KOPT-K1 (cell line): ENCODE measurements around the gene ZNF511.
A peak's percentile ranks its signal among the peaks of the same experiment; 100 is the strongest.

Source experiments
- H3K27ac ChIP-seq: fragments of 200-600 bp; sonication (generic); 2 replicates; pipeline ENCODE4 v1.5.1; 2016; ENCODE audit warnings: antibody characterized with exemption, mild to moderate bottlenecking, low read depth, low read length; ENCODE audit not compliant: poor library complexity, severe bottlenecking
- H3K36me3 ChIP-seq: fragments of 200-600 bp; sonication (generic); 2 replicates; pipeline ENCODE4 v1.5.1; 2017; ENCODE audit warnings: antibody characterized with exemption, mild to moderate bottlenecking, low read length, moderate library complexity; ENCODE audit not compliant: insufficient read depth
- H3K9me3 ChIP-seq: fragments of 200-600 bp; sonication (generic); 2 replicates; pipeline ENCODE4 v1.5.1; 2017; ENCODE audit warnings: antibody characterized with exemption, low read length, mild to moderate bottlenecking; ENCODE audit not compliant: insufficient read depth, poor library complexity, severe bottlenecking

The ZNF511 gene

GRCh38 chr10:133353988-133354605 is 45.4 kb downstream of the ZNF511 start:
- Histone ChIP-seq H3K9me3 (no peaks in the 10 kb centered on the region), H3K27ac (no peak overlapping the region), H3K36me3 (no peaks in the 10 kb centered on the region)

GRCh38 chr10:133354672-133355240 is 46.0 kb downstream of the ZNF511 start:
- no peak overlapping the region for H3K27ac ChIP-seq
- H3K36me3 ChIP-seq, result no peaks in the 10 kb centered on the region

DNA sequence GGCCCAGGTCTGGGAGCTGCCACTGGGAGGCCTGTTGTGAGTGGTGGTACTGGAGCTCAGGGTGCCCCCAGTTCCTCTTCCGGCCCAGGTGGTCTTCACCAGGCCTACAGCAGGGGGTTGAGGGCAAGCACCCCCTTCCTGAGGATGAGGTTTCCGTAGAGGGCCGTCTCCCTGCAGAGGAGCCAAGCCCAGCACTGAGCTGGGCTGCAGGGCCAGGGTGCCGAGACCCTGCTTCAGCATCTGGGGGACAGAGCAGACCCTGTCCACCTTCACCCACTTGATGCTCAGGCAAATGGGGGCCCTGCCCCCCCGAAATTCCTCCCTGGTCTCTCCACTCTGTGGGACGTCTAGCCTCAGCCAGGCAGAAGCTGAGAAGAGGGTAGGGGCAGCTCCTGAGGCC is 46.6 kb downstream of the ZNF511 start:
- Histone ChIP-seq H3K27ac (no peak overlapping the region), H3K36me3 (no peaks in the 10 kb centered on the region), H3K9me3 (no peaks in the 10 kb centered on the region)

More at GRCh38 chr10:133354672-133355240, 46.0 kb downstream of the ZNF511 start:
- H3K9me3 ChIP-seq, result no peaks in the 10 kb centered on the region

DNA sequence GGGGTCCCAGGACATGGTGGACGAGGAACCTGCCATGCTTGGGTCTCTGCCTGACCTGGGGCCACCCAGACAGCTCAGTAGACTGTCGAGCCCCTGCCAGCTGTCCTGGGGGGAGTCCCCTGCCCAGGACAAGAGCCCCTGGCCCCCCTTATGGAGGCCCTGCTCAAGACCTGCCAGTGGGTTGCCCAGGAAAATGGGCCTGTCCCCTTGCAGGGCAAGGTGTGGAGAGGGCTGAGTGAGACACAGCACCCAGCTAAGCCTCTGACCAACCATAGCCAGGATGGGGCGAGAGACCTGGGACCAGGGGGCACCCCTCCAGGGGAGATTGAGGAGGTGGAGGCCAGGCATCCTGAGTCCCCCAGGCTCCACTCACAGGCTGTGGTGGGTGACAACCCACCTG is 47.3 kb downstream of the ZNF511 start:
- no peak overlapping the region for H3K27ac ChIP-seq
- H3K36me3 ChIP-seq, result no peaks in the 10 kb centered on the region
- no peaks in the 10 kb centered on the region for H3K9me3 ChIP-seq

DNA sequence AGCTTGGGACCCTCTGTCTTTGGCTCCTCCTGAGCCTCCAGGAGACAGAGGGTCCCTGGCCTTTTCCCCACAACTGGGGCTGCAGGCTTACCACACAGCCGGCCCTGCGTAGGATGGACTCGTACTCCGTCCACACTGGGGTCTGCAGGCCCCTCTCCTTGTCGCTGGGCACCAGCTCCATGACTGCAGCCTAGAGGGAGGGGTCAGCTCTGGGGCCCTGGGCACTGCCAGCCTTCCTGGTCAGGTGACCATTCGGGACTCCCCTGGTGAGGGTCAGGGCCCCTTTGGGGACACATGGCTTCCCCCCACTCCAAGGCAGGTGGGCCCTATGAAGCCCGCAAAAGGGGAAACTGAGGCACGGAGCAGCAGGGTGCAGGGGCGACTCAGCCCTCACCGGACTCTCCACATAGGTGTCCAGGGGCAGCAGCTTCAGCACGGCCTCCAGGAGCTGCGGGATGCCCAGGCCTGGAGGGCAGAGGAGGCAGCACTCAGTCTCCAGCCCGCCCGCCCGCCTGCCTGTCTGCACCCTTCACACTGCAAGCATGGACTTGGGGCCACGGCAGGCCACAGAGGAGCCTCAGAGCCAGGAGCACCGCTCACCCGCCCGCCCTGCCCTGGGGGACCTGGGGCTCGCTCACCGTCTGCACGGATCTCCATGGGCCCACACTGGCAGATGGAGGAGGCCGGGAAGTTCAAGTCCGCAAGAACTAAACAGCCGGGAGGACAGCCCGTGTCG is 48.0 kb downstream of the ZNF511 start:
- Histone ChIP-seq H3K9me3 (no peaks in the 10 kb centered on the region), H3K36me3 (peaks cover 2% of the 10 kb centered on the region; the same call in 1 of the 2 replicates), H3K27ac (no peak overlapping the region)

DNA sequence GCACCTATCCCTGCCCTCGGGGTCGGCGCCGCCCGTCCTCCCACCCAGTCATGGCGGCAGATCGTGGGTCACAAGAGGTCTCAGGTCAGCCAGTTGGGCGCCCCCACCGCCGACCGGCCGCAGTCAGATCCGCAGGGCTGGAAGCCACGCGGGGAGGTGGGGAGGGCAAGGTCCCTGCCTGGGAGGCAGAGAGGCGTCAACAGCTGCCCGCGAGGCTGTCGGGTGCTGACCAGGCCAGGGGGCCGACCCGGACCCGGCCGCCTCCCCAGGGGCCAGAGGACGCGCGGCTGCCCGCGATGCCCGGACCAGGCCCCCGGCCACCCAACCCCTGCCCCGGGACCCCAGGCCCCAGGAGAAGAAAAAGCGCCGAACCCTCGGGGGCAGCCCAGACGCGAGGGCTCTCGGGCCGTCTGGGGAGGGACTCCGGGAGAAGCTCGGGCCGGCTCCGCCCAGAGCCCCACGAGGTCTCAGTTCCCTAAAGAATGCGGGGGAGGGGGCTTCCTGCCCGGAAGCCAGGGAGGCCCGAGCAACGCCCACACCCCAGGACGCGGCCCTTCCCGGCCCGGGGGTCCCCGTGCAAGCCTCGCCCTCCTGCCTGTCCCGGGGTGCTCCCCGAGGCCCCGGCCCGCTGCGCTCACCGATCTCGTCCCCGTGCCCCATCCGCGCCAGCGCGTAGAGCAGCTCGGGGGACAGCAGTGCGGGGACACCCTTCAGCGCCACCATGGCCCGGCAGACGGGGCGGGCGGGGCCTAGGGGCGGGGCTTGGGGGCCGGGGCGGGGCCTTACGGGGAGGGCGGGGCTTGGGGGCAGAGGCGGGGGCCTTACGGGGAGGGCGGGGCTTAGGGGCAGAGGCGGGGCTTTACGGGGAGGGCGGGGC is 48.8 kb downstream of the ZNF511 start, which contains the start of gene FUOM:
Gene FUOM (minus strand): TSS at position 735 of the 877 bp plus-strand sequence. CDS start 12 bp downstream, at position 723.
- Histone ChIP-seq H3K36me3 (peaks cover 10% of the 10 kb centered on the region; the same call in 1 of the 2 replicates), H3K9me3 (no peaks in the 10 kb centered on the region), H3K27ac (peak within 1 kb of the TSS; percentile 55)

DNA sequence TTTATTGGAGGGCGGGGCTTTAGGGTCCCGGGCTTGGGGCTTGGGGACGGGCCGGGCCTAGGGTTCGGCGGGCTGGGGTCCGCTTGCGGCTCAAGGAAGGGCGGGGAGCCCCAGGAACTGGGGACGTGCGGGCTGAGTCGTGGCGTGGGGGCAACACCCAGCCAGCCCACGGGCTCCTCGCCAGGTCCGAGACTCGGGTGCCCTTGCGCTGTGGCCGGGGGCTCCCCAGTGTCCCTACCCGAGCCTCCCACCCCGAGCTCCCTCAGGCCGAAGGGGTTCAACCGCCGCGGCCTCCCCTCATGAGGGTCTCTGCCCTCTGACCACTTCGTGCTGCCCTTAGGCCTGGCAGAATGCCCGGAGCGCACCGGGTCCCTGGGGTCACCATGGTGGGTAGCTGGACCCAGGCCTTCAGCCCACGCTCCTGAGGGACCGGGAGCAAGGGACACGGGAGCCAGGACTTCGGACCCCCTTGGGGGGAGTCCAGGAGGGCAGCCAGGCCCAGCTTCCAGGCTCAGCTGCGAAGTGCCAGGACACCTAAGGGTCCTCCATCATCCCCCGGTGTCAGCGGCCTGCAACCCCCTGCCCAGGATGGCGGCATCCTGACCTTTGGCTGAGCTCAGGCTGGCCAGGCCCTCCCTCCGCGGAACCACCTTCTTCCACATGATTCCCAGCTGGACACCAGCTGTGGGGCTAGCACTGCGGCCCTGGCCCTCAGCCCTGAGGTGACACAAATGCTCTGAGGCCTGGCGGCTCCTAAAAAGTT is 49.6 kb downstream of the ZNF511 start:
- Histone ChIP-seq H3K27ac (no peak overlapping the region), H3K36me3 (peaks cover 17% of the 10 kb centered on the region; the same call in 1 of the 2 replicates), H3K9me3 (no peaks in the 10 kb centered on the region)

GRCh38 chr10:133358925-133359310 is 50.2 kb downstream of the ZNF511 start:
- H3K27ac ChIP-seq, result no peak overlapping the region

DNA sequence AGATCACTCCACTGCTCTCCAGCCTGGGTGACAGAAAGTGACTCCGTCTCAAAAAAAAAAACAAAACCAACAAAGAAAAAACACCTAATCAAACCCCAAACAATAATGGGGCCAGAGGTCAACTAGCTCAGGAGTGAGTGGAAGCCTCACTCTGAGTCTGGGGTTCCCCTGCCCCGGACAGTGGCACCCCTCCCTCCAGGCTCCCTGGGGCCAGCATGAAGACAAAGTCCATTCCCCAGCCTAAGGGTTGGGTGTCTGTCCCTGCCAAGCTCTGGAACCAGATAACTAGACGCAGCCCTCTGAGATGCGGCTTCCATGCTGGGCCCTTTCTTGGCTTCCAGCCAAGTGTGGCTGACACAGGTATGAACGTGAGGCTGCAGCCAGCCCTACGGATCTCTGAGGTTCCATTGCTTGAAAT is 50.8 kb downstream of the ZNF511 start:
- no peak overlapping the region for H3K27ac ChIP-seq
- peaks cover 22% of the 10 kb centered on the region; the same call in 1 of the 2 replicates for H3K36me3 ChIP-seq
- no peaks in the 10 kb centered on the region for H3K9me3 ChIP-seq

More at GRCh38 chr10:133358925-133359310, 50.2 kb downstream of the ZNF511 start:
- H3K9me3 ChIP-seq, result no peaks in the 10 kb centered on the region
- H3K36me3 ChIP-seq, result peaks cover 17% of the 10 kb centered on the region; the same call in 1 of the 2 replicates

DNA sequence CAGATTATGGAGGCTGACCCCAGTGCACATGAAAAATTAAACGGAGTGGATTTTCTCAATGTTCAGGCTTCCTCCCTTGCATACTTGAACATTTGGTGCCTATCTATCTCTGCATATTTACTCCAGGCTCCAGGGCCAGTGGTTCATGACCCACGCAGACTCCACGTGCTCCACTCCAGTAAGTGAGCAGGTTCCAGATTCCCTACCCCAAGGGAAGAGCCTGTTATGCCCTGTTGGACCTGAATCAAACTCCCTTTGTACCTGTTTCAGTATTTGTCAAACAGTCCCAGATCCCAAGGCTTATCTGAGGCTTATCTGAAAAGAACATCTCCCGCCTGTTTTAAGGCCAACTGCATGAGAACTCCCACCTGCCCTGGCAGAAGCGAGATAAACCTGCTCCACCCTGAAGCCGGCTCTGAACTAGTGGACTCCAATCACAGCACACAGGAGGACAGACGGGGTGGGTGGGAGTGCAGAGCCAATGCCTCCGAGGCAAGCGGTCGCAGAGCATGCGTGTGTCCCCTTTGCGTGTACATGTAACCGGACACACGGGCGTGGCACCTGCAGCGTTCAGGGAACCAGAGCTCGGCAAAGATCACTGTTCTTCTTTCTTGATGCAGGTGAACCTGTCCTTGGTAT is 51.4 kb downstream of the ZNF511 start:
- peaks cover 27% of the 10 kb centered on the region; the same call in 1 of the 2 replicates for H3K36me3 ChIP-seq
- H3K27ac ChIP-seq, result no peak overlapping the region
- no peaks in the 10 kb centered on the region for H3K9me3 ChIP-seq

- Histone ChIP-seq H3K9me3 (no peaks in the 10 kb centered on the region), H3K36me3 (peaks cover 38% of the 10 kb centered on the region; the same call in 1 of the 2 replicates), H3K27ac (no peak overlapping the region)
Measured at GRCh38 chr10:133361227-133361626, 52.5 kb downstream of the ZNF511 start.

DNA sequence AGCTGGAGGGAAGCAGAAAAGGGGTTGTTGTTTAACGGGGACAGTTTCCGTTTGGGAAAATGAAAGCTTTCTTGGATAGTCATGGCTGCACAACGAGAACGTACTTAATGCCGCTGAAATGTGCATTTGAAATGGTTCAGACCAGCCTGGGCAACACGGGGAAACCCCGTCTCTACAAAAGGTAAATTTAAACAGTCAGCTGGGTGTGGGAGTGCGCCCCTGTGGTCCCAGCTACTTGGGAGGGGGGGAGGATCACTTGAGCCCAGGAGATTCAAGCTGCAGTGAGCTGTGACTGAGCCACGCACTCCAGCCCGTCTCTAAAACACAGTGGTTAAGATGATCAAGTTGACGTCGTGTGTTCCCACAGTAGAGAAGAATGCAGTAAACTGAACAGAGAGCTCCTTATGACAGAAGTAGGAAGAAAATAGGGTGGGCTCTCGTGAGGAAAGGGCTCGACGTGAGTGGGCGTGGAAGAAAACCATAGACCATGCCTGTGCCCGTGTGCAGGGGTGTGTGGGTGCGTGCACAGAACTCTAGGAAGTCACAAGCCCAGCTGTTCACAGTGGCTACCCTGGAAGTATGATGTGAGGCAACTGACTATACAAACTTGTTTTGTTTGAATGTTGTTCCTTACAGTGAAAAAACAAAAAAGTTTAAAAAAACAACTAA is 53.2 kb downstream of the ZNF511 start:
- Histone ChIP-seq H3K27ac (no peak overlapping the region), H3K36me3 (peaks cover 45% of the 10 kb centered on the region; the same call in 1 of the 2 replicates), H3K9me3 (no peaks in the 10 kb centered on the region)
